ENCODE measurements around the gene EBPL. TPM values are rescaled to one million over a fixed set of nuclear protein-coding genes. Genes with fewer than 3 reads are reported as not detected.

EBPL gene
- polyA plus RNA-seq, 2 of the 4 experiments (the other 2 are of a cell fraction), result 53.1 to 95.0 TPM

DNA sequence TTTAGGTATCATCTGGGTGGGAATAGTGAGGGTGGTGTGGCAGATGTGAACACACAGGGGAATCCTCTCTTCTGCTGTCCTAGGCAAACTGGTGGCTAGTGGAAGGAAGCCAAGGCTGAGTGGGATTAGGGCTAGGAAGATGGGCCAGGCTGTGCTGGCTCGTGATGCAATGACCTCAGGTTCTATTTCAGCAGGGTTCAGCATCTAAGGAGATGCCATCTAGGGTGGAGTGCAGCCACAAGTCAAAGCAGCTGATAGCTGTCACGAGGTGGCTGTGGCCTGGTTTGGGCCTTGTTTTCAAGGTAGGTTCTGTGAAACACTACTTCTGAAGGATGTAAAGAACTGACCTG, 41.3 kb downstream of the EBPL start:
- Histone ChIP-seq H3K4me3 (no peak overlapping the region), H3K9me3 (no peaks in the 10 kb centered on the region), H3K4me2 (no peak overlapping the region), H3K4me1 (no peaks in the 10 kb centered on the region), H3K27ac (no peak overlapping the region)
- ChIA-PET CTCF (interaction anchor here (0.5 to 1.6 kb wide), 7 partner anchors 26 to 1454 kb away, joined by 3 read pairs; partner anchors contain the start of gene SPRYD7), POLR2A (no interaction called here)
- 36% methylated on average over 1 of the region's 2 CpGs for WGBS (ENCODE audit: missing lambda C conversion rate)
- DNase-seq (ENCODE audit: low read depth in 1 of 2, low spot score in 1 of 2) (no peak), FAIRE-seq (no peak), ATAC-seq (no peak)
- TF ChIP-seq RFX5 (IDR thresholded peaks at IDR 0.05), result no peak

DNA sequence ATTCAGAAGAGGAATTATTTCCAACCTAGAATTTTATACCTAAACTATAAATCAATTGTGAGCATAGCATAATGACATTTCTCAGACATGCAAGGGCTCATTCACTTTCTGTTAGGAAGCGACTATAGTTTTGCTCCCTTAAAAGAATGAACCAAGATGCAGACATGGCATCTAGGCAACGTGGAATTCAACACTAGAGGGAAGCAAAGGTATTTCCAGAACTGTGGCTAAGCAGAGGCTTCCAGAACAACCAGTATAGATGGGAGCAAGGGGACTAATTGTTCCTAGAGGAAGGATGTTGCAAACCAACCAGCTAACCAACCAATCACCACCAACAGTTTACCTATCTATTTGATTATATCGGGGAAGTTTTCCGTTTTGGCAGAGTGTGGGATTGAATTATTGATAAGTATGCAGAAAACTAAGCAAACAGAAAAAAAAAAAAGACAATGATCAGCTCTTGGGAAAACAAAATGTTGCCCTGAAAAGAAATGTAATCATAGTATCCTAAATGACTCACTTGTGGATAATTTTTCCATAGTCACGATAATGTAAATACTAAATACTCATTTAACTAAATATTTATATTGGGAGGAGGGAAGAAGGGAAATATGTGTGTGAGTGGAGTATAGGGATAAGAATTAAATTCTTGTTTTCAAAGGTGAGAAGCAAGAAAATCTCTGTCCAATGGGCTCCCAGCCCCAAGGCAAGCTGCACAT, 41.9 kb downstream of the EBPL start:
- DNase-seq (ENCODE audit: low read depth in 1 of 2, low spot score in 1 of 2) (peak; percentile 28 to 41), ATAC-seq (peak; percentile 82 to 88), FAIRE-seq (no peak)
- WGBS (ENCODE audit: missing lambda C conversion rate), result 51% methylated on average over 5 of the region's 5 CpGs
- H3K27ac ChIP-seq, result no peak overlapping the region
- ChIA-PET CTCF (interaction anchor here (0.5 to 1.6 kb wide), 7 partner anchors 25 to 1455 kb away, joined by 3 read pairs; partner anchors contain the start of gene SPRYD7), POLR2A (no interaction called here)
- no peaks in the 10 kb centered on the region for H3K4me1 ChIP-seq
- TF ChIP-seq RARB (CRISPR knock-in tag; IDR thresholded peaks at IDR 0.05) (no peak), RAD21 (conservative IDR thresholded peaks at IDR 0.05 in 1 of 2, IDR thresholded peaks at IDR 0.05 in 1 of 2) (peak; percentile 50 to 64)
- TF ChIP-seq, protein P1, sequence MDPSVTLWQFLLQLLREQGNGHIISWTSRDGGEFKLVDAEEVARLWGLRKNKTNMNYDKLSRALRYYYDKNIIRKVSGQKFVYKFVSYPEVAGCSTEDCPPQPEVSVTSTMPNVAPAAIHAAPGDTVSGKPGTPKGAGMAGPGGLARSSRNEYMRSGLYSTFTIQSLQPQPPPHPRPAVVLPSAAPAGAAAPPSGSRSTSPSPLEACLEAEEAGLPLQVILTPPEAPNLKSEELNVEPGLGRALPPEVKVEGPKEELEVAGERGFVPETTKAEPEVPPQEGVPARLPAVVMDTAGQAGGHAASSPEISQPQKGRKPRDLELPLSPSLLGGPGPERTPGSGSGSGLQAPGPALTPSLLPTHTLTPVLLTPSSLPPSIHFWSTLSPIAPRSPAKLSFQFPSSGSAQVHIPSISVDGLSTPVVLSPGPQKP (IDR thresholded peaks at IDR 0.05; ENCODE audit: low read depth, low read length), result no peak
- TF ChIP-seq, protein P2, sequence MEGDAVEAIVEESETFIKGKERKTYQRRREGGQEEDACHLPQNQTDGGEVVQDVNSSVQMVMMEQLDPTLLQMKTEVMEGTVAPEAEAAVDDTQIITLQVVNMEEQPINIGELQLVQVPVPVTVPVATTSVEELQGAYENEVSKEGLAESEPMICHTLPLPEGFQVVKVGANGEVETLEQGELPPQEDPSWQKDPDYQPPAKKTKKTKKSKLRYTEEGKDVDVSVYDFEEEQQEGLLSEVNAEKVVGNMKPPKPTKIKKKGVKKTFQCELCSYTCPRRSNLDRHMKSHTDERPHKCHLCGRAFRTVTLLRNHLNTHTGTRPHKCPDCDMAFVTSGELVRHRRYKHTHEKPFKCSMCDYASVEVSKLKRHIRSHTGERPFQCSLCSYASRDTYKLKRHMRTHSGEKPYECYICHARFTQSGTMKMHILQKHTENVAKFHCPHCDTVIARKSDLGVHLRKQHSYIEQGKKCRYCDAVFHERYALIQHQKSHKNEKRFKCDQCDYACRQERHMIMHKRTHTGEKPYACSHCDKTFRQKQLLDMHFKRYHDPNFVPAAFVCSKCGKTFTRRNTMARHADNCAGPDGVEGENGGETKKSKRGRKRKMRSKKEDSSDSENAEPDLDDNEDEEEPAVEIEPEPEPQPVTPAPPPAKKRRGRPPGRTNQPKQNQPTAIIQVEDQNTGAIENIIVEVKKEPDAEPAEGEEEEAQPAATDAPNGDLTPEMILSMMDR (IDR thresholded peaks at IDR 0.05), result peak; percentile 43
- no peak overlapping the region for H3K4me3 ChIP-seq
- no peak overlapping the region for H3K4me2 ChIP-seq
- no peaks in the 10 kb centered on the region for H3K9me3 ChIP-seq

DNA sequence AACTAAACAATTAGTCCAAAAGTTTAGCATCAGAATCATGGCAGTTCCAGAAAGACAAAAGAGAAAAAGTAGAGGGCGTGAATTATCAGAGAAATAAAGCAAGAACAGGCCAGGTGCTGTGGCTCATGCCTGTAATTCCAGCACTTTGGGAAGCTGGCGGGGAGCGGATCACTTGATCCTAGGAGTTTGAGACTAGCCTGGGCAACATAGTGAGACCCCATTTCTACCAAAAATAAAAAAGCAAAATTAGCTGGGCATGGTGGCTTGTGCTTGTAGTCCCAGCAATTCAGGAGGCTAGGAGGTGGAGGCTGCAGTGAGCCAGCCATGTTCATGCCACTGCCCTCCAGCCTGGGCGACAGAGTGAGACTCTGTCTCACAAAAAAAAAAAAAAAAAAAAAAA, 44.6 kb downstream of the EBPL start:
- POLR2A ChIA-PET, result no interaction called here

DNA sequence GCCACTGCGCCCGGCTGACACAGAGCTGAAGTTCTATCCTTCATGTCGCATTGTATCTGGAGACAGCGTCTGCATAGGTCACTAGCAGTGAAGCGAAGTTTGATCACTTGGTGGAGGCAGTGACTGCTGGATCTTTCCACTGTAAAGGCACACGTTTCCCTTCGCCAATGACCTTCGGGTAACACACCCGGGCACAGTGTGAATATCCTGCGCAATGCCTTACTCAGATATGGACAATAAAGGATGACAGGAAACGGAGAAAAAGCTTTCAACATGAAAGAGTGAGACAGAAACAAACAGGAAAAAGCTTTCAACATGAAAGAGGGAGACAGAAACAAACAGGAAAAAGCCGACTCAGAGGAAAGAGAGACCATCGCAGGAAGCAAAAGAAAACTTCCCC, 45.8 kb downstream of the EBPL start:
- Histone ChIP-seq H3K4me3 (no peak overlapping the region), H3K27ac (no peak overlapping the region), H3K9me3 (no peaks in the 10 kb centered on the region), H3K4me2 (no peak overlapping the region), H3K4me1 (no peaks in the 10 kb centered on the region)
- TF ChIP-seq ZFP36 (IDR thresholded peaks at IDR 0.05; ENCODE audit: borderline replicate concordance, partially characterized antibody) (no peak), ZSCAN20 (CRISPR knock-in tag; IDR thresholded peaks at IDR 0.05) (no peak), NR3C1 (IDR thresholded peaks at IDR 0.05) (no peak), FOSL2 (IDR thresholded peaks at IDR 0.05) (no peak), FOSL2 (CRISPR knock-in tag; IDR thresholded peaks at IDR 0.05) (no peak), MAFK (IDR thresholded peaks at IDR 0.05; ENCODE audit: partially characterized antibody) (no peak), EHF (CRISPR knock-in tag; IDR thresholded peaks at IDR 0.05) (no peak), PHF8 (IDR thresholded peaks at IDR 0.05; ENCODE audit: borderline replicate concordance, low read depth) (no peak), RFX5 (IDR thresholded peaks at IDR 0.05) (no peak), ZC3H11A (IDR thresholded peaks at IDR 0.05) (no peak), POLR2AphosphoS2 (conservative IDR thresholded peaks at IDR 0.05; ENCODE audit: low read length) (no peak), TP53 (CRISPR knock-in tag; IDR thresholded peaks at IDR 0.05) (no peak), ZNF302 (CRISPR knock-in tag; IDR thresholded peaks at IDR 0.05) (no peak), CBX2 (IDR thresholded peaks at IDR 0.05; ENCODE audit: borderline replicate concordance, low read depth) (no peak), SREBF2 (IDR thresholded peaks at IDR 0.05) (no peak), MYC (IDR thresholded peaks at IDR 0.05; ENCODE audit: borderline replicate concordance, low read length) (no peak), BHLHE40 (IDR thresholded peaks at IDR 0.05; ENCODE audit: low read depth, low read length) (no peak)
- TF ChIP-seq, protein P3, sequence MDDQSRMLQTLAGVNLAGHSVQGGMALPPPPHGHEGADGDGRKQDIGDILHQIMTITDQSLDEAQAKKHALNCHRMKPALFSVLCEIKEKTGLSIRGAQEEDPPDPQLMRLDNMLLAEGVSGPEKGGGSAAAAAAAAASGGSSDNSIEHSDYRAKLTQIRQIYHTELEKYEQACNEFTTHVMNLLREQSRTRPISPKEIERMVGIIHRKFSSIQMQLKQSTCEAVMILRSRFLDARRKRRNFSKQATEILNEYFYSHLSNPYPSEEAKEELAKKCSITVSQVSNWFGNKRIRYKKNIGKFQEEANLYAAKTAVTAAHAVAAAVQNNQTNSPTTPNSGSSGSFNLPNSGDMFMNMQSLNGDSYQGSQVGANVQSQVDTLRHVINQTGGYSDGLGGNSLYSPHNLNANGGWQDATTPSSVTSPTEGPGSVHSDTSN (IDR thresholded peaks at IDR 0.05), result no peak
- TF ChIP-seq, protein P1 (IDR thresholded peaks at IDR 0.05; ENCODE audit: low read depth, low read length), result no peak
- TF ChIP-seq, protein P4, sequence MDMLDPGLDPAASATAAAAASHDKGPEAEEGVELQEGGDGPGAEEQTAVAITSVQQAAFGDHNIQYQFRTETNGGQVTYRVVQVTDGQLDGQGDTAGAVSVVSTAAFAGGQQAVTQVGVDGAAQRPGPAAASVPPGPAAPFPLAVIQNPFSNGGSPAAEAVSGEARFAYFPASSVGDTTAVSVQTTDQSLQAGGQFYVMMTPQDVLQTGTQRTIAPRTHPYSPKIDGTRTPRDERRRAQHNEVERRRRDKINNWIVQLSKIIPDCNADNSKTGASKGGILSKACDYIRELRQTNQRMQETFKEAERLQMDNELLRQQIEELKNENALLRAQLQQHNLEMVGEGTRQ (IDR thresholded peaks at IDR 0.05), result no peak
- DNase-seq (ENCODE audit: low read depth in 1 of 2, low spot score in 1 of 2) (no peak), FAIRE-seq (no peak), ATAC-seq (no peak)
- POLR2A ChIA-PET, result no interaction called here
- CTCF ChIA-PET, result interaction anchor here (1.2 kb wide), 1 partner anchor 38 kb away, joined by 3 read pairs; no protein-coding TSS in a partner anchor
- WGBS (ENCODE audit: missing lambda C conversion rate), result 90% methylated on average over 13 of the region's 13 CpGs

More for the DNA sequence above, 44.6 kb downstream of the EBPL start:
- 90% methylated on average over 3 of the region's 4 CpGs for WGBS (ENCODE audit: missing lambda C conversion rate)
- TF ChIP-seq ESRRA (IDR thresholded peaks at IDR 0.05; ENCODE audit: borderline replicate concordance, low read length) (no peak), KDM1A (IDR thresholded peaks at IDR 0.05; ENCODE audit: low read depth) (no peak), ZNF302 (CRISPR knock-in tag; IDR thresholded peaks at IDR 0.05) (no peak), RARB (CRISPR knock-in tag; IDR thresholded peaks at IDR 0.05) (no peak), EHF (CRISPR knock-in tag; IDR thresholded peaks at IDR 0.05) (no peak), NR3C1 (IDR thresholded peaks at IDR 0.05) (no peak)
- FAIRE-seq, result no peak
- no peak for ATAC-seq
- H3K4me2 ChIP-seq, result no peak overlapping the region
- no peak overlapping the region for H3K4me3 ChIP-seq
- no peaks in the 10 kb centered on the region for H3K9me3 ChIP-seq
- CTCF ChIA-PET, result no interaction called here
- no peaks in the 10 kb centered on the region for H3K4me1 ChIP-seq
- no peak overlapping the region for H3K27ac ChIP-seq
- no peak for DNase-seq (ENCODE audit: low read depth in 1 of 2, low spot score in 1 of 2)

All from A549 (cell line).